SH-SY5Y (cell line): Measurements from ENCODE around the gene PPDPF.

ENCODE experiments used
- GATA2 ChIP-seq: IDR thresholded peaks from 2 replicates; pipeline ENCODE4 v1.6.1; 2011; ENCODE audit warnings: mild to moderate bottlenecking, low read depth, low read length
- GATA3 ChIP-seq: IDR thresholded peaks from 2 replicates; pipeline ENCODE4 v1.6.1; 2011; ENCODE audit warnings: low read depth, mild to moderate bottlenecking, low read length, moderate library complexity

Gene PPDPF

DNA sequence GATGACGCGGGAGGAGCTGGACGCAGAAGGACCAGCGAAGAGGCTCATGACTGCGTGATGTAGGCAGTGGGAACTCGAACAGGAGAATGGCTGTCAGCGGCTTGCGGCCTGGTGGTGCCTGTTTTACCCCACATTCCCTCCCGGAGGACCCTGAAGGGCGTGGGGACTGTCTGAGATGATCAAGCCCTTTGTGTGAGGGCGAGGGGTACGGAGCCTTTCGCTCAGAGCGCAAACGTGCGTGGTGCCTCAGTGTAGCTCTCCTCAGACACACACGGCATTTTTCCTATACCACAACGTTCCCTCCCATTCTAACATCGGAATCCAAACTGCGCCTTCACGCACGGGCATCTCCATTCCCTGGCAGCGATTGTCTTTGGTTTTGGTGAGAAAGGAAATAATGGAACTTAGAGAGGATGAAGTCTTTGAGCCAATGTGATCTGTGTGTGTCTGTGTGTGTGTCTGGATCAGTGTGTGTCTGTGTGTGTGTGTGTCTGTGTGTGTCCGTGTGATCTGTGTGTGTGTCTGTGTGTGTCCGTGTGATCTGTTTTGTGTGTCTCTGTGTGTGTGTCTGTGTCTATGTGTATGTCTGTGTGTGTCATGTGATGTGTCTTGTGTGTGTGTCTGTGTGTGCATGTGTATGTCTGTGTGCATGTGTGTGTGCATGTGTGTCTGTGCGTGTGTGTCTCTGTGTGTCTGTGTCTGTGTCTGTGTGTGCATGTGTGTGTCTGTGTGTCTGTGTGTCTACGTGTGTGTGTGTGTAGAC lies 11.3 kb downstream of the PPDPF start:
- TF ChIP-seq GATA3: no peak
- TF ChIP-seq GATA2: no peak

DNA sequence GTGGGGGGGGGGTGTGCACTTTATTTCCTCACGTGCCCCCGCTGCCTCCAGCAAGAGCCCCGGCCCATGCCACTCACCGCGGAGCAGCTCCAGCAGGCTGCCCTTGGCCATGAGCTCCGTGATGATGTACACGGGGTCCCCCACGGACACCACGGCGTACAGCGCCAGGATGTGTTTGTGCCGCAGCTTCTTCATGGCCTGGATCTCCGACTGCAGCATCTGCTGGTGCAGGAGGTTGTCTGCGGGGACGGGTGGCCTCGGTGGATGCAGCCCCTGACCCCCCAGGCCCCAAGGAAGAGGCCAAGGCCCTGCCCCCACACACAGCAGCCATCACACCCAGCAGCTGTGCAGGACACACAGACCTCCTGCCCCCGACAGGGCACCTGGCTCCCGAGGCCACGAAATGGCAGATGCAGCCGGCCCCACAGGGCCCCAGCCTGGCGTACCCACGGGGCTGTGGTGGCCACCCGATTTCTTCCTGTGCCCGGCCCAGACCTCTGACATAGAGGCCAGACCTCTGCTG lies 11.9 kb downstream of the PPDPF start:
- TF ChIP-seq GATA2 (no peak), GATA3 (no peak)

DNA sequence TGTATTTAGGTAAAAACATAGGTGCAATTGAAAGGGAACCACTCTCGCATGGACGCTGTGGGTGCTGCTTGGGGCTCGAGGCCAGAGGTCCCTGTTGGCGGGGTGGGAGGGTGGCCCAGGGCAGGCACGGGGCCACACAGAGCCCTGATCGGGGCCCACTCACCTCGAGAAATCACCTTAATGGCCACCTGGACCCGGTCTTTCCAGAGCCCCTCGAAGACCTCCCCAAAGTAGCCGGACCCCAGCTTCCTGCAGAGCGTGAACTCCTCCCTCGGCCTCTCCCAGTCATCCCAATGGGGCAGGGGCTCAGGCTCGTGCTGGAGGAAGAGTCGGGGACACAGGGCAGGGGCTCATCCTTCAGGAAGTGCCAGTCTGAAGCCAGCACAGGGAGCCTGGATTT lies 12.8 kb downstream of the PPDPF start:
- TF ChIP-seq GATA2: no peak
- TF ChIP-seq GATA3: no peak

DNA sequence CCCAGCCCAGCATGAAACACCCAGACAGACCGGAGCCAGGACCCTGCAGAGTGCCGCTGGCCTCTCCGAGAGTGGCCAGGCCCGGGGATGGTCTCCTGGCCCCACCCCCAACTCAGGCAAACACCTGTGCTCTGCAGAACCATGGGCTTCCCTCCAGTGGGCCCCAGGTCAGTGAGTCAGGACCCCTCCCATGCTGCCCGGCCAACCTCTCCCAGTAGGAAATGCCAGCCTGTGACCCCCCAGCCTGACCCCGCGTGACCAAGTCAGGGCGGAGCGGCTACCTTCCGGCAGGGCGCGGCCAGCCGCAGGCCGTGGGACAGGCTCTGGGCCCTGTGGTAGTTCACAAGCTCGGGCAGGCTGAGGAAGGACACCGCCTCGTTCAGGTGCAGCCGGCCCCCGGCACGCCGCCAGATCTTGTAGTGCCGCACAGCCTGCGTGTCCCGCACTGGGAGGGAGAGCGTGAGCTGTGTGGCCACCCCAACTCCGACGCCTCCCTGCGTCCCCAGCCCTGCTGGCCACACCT lies 13.4 kb downstream of the PPDPF start:
- TF ChIP-seq GATA3 (no peak), GATA2 (no peak)

DNA sequence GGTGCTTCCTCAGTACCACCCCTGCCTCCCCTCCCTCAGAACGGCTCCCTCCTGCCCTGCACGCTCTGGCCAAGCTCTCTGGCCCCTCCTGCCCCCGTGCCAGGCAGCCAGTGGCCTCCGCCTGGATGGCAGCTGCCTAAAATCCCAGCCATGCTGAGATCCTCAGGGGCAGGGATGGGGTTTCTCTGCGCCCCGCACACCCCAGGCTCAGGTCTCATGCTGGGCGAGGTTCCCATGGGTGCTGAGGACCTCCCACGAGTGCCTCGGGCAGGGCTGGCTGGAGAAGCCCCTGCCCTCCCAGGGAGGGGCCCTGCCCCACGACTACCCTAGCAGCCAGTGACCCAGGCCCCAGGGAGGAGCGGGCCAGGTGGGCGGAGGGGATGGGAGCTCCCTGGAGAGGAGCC lies 13.9 kb downstream of the PPDPF start:
- TF ChIP-seq GATA3: no peak
- no peak for TF ChIP-seq GATA2

DNA sequence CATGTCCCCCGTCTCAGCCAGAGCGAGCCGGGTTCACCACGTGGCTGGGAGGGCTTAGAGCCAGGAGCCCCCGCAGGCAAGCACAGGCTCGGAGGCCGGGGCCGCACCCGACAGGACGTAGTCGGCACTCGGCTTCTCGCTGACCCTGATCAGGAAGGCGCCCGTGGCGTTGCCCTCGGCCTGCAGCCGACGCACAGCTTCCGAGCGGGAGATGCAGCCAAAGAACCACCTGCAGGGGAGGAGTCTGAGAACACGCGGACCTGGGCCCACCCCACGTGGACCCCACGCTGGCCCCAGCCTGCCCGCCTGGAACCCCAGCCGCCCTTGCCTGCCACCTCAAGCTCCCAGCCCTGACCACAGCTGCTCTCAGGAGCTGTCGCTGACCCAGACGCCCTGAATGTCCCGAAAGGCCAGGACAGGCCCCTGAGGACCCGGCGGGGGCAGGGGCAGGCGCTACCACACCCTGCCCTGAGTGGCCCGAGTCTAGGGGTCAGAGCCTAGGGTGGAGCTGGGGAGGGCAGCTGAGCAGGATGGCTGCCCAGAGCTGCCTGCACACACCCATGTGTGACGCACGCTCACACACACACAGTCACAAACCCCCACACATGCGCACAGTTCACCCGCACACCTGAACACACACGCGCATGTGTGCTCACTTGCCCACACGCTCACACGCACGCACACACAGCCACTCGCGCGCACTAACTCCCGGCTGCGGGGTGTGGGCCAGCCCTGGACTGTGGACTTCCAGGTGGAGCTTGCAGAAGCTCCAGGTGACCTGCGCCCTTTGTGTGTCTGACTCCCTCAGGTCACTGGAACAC lies 14.5 kb downstream of the PPDPF start:
- TF ChIP-seq GATA3: no peak

DNA sequence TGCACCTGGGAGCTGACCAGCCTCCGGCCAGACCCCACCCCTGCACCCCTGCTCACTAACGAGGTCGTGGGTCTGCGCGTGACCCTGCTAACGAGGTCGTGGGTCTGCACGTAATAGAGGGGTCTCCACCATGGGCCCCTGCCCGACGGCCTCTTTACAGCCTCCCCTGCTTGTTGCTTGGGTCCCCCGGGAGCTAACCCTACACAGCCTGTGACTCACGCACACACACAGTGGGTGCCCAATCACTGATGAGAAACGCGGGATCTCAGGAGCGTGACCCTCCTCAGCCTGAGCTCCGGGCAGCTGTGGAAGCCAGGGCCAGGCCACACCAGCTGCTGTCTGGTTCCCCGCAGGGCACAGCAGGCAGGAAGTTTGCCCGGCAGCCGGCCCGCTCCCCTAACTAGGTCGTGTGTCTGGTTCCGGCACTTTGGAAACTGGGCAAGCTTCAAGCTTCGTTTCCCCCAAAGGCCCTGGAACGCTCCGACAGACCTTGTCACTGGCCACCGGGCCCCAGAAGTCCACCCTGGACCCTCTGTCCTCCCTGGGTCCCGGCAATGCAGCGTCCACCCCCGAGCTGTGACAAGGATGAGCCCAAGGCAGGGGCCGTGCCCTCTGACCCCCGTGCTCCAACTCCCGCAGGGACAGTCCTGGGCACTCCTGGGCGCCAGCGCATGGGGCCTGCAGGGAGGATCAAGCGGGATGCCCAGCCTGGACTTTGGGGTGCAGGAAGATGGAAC lies 15.8 kb downstream of the PPDPF start:
- no peak for TF ChIP-seq GATA3
- no peak for TF ChIP-seq GATA2

DNA sequence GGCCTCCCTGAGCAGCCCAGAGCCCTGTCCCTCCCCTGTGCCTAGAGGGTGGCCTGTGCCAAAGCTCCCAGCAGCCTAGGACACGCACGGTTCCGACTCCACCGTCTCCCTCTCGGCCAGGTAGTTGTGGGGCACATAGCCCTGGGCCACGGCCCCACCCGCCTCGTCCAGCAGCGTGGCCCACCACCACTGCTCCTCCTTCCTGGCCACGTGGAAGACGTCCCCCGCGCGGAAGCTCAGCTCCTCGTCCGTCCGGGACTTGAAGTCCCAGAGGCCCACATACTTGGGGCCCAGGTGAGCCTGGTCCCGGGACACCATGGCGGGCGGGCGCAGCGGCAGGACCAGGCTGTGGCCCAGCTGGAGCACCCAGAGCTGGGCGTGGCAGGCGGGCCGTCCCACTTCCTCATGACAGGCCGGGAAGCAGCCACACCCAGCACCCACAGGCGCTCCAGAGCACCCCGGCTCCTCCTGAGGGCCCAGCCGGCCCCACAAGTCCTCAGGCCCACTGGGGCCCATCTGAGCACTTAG lies 16.5 kb downstream of the PPDPF start, which contains the start of gene PTK6:
TSS of gene PTK6 (minus strand) at position 380 of the 528 bp plus-strand sequence. CDS start at position 318, 62 bp downstream.
- TF ChIP-seq GATA3 (no peak), GATA2 (no peak)

DNA sequence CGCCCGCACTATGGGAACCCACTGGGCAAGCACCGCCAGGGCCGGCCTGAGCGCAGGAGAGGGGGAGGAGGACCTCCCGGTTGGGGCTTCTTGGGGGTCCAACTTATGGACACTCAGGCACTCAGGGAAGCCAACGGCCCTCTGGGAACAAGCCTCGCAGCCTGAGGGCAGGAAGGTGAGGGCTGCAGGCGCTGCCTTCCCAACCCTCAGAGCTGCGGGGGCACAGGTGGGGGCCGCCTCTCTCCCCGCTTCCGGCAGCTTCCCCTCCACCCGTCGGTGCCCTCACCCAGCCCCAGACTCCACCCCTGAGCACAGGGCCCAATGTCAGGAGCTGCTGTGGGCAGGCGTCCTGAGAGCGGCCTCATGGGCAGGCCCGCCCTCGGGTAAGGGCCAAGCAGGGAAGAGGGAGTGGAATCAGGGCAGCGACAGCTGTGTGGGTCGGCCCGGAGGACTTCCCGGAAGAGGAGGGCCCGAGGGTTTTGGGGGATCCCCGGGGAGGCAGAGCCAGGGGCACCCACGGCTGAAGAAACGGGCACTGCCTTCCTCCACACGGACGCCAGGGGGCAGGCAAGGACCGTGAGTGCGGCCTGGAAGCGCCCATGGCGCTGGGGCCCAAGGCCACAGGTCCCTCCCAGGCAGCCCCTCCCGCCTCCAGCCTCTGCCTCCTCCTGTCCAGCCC lies 17.1 kb downstream of the PPDPF start:
- TF ChIP-seq GATA3 (no peak), GATA2 (no peak)

DNA sequence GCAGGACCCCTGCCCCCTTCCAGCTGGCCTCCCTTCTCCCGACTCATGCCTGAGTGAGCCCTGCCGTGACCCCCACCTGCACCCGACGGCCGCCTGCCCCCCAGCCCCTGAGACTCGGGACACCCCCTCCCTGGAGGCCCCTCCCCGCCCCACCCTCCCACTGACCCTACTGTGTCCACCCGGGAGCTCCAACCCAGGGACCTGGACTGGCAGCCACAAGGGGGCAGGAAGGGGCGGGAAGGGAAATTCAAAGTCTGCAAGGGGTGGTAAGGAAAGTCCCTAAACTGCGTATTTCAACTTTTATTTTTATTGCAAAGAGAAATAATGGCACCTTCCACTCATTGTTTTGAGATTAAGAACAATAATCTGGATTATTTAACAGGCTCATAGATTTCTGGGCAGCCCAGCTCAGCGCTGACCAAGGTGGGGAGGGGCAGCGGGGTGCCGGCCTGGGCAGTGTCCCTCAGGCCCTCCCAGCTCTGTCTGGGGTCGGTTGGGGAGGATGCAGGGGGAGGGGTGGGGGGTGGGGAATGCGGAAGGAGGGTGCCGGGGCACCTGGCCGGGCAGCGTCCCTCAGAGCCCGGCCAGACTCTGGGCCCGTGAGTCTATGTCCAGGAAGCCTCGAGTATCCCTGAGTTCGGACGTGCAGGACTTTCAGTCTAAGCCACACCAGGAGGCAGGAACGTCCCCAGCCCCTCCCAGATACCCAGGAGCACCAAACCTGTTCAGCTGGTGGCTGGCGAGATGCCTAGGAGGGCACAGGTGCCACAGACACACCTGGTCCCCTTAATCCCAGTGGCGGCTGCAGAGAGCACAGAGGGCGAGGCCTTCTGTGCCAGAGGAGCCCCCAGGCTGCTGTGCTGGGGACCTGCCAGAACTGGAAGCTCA lies 17.9 kb downstream of the PPDPF start:
- TF ChIP-seq GATA2 (no peak), GATA3 (no peak)

DNA sequence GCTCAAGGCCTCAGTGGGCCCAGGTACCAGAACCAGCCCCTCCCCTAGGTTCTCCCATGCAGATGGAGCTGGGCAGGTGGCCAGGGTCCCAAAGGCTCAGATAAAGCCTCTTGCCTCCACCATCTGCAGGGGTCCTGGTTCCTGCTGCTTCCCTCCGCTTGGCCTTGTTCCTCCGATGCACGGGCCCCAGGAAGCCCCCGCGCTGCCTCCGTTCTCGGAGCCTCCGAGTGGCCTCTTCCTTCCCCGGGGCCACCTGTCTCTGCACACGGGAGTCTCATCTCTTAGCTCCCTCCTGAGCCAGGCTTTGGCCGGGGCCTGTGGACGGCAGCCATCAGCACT lies 18.5 kb downstream of the PPDPF start:
- TF ChIP-seq GATA2 (no peak), GATA3 (no peak)

DNA sequence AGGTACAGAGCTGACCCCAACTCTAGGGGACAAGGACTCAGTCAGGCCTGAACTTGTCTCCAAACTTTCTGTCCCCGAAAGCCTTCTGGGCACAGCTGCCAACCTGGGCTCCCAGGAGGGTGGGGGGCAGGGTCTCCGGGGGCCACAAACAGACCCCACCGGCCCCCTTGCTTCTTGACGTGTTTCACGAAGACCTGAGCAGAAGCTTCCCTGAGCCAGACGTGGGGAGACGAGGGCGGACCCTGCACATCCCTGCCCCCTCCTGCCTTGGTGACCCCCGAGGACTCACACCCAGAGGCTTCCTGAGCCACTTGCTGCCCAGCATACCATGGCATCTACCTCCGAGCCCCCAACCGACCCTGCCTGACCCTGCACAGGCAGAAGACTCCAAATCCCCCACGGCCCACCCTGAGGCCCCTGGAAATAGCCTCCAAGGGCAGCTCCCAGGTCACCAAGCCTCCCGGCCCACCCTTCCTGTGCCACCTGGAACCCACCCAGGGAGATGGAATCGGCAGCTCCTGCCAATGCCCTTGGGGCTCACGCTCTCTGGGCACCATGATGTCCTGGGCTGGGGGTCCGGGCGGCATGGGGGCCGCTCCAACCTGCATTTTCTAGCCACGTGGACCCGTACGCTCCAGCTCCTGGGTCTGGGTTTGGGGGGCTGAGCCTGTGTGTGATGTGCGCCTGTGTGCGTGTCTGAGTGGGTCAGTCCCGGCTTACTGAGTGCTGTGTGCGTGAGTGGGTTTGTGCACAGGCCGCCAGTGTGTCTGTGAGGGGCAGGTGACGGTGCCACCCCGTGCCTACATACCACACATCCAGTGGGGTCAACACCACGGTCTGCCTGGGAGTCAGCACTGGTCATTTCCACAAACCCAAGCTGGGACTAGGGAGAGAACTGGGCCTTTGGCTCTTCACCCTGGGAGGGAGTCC lies 19.1 kb downstream of the PPDPF start:
- no peak for TF ChIP-seq GATA2
- no peak for TF ChIP-seq GATA3
